Ammon's horn (tissue), 1 donor: ENCODE measurements around the gene RGPD6.
"Not testable (repeated sequence)": the region's sequence is repeated elsewhere in the genome, so short reads cannot be mapped to it uniquely, and the experiment has no call there.

Experiments used
- DNase-seq: peaks from one replicate; pipeline ENCODE4 v3.0.0-alpha.2; 2016; ENCODE audit warnings: low spot score

The RGPD6 gene

DNA sequence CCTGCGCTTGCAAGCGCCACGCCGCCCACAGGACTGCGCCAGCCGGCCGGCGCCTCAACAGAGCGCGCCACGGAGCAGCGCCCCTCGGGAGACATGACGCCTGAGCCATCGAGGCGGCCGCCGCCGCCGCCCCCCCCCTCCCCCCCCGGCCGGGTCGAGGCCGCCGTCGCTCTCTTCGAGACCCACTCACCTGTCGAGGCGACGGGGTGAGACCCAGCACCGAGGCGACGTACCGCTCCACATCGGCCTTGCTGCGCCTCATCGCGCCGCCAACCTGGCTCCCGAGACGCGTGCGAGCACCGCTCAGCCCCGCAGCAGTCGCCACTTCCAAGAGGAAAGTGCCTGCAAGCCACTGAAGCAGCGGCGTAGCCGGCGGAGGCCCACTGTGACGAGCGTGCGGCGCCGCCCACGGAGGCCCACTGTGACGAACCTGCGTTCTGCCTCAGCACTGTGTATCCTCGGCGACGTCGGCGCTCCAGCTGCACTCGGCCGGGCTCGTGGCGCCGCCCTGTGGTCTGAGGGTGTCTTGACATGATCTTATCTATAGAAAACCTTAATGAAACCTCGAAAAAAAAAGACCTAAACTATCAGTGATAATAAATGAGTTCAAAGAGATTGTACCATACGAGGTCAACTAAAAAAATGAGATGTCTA, at the start of gene RGPD6:
RGPD6 (minus strand) TSS at position 460 of the 654 bp plus-strand sequence; CDS start at position 262, 198 bp downstream.
- not testable (repeated sequence) for DNase-seq

DNA sequence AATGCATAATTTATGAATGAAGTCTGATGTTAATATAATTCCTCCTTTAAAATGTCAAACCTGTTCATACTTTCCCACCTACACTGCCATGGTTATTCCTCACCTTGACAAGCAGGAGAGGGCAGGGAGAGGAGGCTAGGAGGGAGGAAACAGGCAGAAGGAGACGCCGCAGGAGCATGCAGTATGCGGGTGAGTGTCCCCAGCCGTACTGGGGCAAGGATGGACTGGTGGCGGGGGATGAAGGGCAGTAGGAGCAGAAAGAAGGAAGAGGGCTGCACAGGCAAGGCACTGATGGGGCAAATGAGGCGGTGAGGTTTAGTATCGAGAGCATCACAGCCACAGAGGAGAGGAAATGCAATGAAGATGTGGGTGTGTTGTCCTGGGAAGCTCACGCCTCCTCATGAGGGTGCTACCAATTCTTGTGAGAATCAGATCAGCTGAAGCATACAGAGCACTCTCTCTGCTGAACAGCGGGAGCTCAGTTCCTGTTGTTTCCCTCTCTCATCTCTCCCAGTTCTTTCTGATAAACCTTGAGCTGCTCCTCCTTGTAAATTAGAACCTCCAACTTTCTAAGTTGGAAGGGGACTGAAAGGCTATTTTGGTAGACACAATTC, 42.4 kb upstream of the RGPD6 start:
- DNase-seq = not testable (repeated sequence)

DNA sequence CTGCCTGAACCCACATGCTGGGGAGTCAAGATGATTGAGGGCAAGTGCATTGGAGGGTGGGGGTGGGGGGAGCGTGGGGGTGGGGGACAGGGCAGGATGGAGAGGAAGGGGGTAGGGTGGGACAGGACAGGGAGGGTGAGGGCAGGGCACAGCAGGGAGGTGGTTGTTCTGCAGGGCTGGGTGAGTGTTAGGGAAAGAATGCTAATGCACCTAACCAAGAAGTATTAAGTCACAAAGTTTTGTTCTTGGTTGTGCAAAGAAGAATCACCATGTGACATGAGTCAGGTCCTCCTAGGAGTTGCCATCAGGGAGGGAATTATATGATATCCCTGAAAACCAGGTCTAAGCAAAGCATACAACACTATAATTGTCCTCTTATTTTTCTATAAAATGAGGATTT, 36.9 kb upstream of the RGPD6 start:
- not testable (repeated sequence) for DNase-seq

DNA sequence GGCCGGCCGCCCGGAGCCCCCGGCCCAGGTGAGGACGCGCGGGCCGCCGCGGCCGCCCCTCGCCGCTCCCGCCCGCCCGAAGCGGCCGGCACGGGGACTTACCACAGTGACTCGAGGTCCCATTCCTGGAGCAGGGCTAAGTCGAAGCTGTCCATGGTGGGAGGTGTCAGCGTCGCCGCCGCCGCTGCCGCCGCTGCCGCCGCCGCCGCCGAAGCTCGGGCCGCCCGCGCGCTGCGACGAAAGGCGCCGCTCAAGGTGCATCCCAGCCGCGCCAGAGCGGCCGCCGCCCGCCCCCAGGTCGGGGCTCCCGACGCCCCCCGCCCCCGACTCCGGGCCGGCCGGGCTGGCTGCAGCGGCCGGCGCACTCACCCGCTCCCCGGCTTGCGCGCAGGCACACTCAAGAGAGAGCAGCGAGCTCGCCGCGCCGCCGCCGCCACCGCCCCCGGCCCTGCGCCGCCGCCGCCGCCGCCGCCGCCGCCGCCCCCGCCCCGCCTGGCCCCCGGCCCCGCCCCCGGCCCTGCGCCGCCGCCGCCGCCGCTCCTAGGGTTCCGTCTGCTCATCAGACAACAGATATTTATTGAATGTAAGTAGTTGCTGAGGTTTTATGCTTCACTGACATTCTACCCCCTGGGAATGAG, 33.7 kb upstream of the RGPD6 start:
- DNase-seq = not testable (repeated sequence)

DNA sequence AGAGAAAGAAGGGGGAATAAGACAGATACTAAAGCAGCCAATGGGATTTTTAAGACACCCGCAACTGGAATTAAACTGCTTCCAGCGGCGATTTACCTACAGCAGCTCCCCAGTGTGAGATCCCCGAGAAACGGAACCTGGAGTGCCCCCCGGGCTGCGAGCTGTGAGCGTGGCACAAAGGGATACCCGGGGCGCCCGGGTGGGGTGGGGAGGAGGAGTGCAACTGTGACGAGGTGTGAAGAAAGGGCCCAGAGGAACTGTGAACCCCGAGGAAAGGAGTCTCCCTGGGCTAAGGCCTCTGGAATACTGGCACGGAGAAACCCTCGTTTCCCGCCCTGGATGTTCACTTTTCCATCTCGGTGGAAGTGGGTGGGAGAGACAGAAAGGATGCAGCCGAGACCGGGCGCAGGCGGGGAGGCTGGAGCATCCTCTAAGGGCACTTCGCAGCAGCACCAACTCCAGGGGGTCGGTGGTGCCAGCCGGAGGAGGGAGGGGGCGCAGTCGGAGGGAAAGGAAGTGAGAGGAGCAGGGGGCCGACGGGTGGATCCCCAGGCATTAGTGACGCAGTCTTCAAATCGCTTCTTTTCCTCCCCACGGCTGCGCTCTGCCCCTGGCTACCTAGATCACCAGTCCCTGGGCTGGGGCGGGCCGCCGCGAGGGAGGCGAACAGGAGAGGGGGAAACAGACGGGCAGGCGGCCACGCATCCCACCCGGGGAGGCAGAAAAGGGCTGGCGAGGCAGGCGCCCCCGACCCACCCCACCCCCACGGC, 33.0 kb upstream of the RGPD6 start:
- DNase-seq = not testable (repeated sequence)

DNA sequence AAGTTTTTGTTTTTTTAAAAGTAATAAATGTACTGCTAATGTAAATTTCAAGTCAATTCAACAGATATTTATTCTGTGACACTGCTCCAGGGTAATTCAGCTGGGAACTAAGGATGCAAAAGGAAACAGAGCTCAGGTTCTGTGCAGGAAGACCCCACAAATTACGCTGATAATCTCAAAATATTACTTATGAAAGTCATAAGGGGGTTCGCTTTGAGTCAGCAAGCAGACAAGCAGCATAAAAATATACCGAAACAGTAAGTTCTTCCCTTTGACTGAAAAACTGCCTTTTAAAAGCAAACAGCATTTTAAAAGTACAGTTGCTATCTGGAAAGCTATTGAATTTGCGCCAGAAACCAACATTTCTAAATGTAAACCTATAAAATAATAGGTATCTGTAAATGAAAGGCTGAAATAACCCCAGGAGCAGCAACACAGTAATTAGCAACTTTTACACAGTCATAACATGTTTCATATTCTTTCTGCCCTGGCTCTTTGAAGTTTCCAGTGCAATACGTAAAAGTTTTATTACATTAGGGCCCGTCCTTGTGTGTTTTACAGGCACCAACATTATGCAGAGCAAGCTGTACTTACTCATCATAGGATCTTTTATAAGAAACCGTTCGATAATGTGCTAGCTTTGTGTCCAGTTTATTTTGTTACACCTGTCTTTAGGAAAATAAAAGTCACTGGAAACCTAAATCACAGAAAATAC, 31.9 kb upstream of the RGPD6 start:
- DNase-seq = not testable (repeated sequence)

DNA sequence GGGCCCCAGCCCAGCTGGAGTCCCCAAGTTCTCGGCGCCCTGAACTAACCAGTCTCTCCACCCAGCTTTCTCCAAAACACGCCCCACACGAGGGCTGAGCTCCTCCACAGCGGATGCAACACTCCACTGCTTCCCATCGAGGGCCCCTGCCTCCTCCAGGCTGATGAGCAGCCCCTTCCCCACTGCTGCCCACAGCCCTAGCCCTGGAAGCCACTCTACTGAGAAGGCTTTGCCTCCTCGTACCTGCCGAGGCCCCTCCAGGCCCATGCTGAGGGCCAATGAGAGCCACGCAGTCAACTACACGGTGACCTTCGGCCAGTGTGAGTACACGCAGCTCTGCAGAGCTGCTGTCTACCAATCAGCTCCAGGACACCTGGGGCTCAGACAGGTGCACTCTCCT, 28.0 kb upstream of the RGPD6 start:
- DNase-seq = not testable (repeated sequence)

DNA sequence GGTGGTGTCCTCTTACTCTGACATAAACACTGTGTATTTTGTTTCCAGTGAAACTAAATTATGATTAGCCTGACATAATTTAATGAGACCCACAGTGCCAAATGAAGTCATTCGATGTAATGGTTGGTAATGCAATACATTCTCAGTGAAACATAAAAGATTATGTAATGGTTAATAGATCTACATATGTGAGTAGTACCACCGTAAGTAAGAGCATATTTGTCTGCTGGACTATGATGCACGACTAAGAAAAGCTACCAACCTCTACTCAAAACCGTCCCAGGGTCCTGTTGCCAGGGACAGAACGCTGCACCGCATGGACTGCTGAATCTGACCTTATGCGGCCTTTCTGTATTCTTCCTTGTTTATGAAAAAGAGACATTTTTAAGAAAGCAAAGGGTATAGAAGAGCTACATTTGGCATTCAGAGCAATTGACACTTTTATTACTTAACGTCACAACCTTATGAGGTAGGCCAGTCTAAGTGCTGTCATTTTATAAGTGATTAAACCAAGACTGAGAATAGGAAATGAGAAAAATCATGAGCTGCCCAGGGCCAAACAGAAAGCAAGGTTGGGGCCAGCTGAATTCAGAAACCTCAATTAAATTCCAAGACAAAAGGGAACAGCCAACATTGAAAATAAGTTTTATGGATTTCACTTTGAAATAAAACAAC, 27.0 kb upstream of the RGPD6 start:
- not testable (repeated sequence) for DNase-seq

DNA sequence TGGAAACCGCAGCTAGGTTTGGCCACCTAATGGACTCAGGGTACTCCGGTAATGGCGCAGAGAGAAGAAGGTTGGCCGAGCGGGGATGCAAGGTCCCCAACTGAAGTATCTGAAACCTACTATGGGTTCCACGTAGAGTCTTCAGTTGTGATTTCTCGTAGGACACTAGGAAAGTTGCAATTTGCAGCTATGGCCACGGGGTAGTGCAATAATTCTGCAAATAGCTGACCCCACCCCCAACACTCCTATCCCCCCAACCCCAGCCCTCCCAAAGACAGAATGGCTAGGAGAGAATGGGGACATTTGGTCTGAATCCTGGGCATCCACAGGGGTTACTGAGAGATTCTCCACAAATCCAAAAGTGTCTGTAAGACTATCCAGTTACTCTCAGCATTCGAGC, 25.1 kb upstream of the RGPD6 start:
- not testable (repeated sequence) for DNase-seq

DNA sequence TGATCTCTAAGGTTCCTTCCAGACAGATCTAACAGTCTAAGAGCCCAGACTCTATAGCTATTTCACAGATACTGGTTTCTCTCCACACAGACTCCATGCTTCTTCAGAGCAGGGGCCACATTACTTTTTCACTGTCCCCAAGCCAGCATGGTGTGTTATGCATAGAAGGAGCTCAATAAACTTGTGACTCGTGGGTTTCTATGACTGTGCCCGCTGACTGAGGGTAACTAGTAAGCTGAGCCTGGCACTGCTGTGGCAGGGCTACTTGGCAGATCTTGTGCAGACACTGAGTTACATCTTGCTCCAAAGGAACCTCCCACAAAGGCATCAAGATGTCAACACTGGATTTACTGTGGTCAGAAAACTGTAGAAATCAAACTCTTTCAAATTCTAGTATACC, 15.0 kb upstream of the RGPD6 start:
- DNase-seq = not testable (repeated sequence)

DNA sequence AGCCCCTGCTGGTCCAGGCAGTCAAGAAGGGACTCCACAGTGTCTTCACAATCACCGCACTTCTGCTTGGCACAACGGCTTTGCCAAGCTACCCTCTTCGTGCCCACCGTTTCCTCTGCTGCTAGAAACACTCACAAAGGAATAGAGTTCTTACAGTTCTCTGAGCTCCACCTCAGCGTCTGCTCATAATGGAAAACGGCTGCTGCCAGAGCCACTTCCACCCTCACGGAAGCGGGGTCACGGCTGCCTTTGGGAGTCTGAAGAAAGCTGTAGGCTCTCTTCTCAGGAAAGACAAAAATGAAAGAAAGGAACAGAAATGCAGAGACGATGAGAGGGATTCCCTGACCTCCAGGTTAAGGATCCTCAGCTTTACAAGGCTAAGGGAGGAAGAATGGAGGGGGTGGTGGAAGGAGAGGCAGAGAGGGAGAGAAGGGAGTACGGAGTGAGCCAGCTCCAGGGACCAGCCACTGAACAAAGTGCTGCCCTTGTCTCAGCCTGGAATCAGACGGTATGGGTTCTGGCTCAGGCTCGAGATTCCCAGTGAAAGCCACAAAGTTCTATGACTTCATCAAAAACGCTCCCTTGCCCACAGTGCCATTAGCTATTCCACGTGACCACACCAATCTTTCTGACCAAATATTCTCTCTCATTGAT, 12.8 kb upstream of the RGPD6 start:
- not testable (repeated sequence) for DNase-seq

DNA sequence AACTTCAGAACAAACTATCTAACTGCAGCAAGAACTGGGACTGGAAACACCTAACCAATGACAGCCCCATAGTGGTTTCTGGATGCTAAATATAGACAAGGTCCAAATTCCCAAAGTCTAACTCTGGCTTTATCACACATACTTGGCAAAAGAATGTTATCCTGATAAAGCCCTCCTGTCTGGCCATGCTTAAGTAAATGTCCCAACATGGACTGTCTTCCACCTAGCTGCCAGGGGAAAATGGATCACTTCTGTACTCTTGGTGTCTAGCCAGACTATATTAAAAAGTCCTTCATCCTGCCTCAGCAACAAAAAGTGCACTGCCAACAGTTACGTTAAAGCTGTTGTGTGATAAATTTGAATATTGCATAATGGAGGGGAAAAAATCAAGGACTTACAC, 11.5 kb upstream of the RGPD6 start:
- not testable (repeated sequence) for DNase-seq

DNA sequence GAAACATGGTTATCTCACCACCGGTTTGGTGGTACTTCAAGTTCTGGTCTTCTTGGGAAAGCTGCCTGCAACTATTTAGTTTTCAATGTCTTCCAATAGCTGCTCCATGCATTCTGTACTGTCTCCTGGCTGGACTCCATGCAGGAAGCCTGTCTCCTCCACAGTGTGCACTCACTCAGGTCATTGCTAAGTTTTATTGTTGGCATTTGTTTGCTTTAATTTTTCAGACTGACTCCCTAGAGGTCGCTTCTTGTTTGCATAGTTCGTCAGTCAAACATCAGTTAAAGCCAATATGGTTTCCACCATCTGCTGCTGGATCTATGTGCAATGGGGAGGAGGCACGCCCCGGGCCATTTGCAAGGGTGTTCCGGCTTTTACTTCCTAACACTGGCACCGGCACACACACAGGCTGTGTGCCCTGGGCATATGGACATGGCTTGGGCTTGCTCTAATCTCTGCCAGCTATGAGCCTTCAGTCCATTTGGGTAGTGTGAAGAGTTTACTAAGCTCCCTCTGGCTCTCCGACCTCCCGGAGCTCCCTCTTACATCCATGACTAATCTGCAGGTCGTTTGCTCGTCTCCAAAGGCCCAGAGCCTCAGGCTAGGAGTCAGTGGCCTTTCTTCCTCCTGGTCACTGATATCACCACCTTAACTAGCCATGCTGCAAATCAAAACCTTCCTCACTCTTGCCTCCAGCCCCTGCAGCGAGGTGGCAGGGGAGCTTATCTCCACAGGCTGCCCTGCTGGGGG, 2.4 kb upstream of the RGPD6 start:
- not testable (repeated sequence) for DNase-seq

DNA sequence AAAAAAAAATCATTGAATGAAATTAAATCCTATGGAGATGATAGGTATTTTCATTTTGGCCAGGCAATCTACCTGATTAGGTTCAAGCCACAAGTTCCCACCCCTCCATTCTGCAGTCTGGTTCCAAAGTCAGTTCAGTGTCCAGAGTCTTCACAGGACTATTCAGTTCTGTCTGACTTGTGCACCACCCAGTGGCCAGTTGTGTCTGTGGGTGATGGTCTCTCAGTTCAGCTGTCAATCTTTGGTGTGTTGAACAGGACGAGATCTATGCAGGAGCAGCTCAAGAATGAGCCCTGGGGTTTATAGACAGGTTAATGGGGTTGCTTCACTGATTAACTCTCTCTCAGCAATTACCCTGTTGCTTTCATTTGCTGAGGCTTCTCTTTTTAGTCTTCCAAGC, 1.4 kb upstream of the RGPD6 start:
- DNase-seq = not testable (repeated sequence)

DNA sequence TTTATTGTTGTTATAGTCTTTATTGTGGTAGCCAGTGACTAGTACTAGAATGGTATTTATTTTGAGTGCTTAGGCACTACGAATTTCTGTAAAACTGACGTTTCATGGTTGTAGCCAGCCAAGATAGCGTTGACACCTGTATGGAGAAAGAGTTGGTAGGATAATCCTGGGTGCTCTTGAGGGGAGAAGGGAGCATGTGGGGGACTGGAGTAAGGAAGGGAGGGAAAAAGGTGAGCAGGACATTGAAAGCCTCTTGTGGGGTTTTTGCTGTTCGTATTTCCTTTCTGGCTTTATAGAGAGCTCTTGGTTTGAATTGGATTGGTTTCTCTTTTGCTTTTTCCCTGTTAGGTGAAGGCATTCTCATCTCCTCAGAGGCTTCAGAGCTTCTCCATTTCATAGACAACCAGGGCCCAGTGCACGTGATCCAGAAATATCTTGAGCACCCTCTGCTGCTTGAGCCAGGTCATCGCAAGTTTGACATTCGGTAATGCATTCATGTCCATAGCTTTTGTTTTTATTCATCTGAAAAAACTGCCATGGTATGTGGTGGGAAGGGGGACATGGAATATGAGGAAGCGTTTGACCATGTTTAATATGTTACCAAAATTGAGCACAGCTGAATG, 77.2 kb downstream of the RGPD6 start:
- DNase-seq = not testable (repeated sequence)

DNA sequence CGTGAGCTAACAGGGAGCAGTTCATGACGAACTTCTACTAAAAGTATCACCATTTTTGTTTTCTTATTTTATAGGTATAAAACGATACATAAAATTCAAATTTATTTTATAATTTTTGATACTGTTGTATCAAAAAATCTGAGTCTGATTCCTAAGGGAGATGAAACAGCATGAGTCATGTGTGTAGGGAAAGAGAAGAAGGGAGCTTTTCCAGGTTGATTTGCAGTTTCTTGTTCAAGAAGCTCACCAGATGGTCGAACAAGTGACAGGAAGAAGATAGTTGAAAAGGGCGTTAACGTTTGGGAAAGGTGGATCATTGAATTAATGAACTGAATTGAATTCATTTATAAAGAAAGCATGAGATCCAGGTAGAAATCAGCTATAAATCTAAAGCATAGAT, 81.0 kb downstream of the RGPD6 start:
- DNase-seq = not testable (repeated sequence)

DNA sequence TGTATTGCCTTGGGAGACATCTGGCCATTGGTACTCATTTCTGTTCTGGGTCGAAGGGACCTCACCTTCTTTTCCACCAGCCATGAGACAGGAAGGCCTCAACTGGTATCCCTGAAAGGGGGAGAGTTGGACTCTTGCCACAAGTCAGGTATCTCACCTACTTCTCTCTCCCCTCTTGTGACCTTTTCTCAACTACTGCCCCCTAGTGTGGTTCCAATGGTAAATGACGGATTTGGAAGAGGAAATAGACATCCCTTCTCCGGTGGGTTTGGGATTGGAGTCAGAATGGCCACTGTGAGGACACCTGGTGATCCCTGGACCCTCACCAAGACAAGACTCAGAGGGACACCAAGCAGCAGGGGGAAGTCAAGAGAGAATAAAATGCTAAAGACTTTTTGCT, 82.5 kb downstream of the RGPD6 start:
- DNase-seq = not testable (repeated sequence)

DNA sequence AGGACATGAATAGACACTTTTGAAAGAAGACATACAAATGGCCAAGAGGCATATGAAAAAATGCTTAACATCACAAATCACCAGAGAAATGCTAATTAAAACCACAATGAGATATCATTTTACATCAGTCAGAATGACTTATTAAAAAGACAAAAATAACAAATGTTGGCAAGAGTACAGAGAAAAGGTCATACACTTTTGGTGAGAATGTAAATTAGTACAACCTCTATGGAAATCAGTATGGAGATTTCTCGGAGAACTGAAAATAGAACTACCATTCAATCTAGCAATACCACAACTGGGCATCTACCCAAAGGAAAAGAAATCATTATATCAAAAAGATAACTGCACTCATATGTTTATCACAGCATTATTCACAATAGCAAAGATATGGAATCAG, 88.0 kb downstream of the RGPD6 start:
- DNase-seq = not testable (repeated sequence)

DNA sequence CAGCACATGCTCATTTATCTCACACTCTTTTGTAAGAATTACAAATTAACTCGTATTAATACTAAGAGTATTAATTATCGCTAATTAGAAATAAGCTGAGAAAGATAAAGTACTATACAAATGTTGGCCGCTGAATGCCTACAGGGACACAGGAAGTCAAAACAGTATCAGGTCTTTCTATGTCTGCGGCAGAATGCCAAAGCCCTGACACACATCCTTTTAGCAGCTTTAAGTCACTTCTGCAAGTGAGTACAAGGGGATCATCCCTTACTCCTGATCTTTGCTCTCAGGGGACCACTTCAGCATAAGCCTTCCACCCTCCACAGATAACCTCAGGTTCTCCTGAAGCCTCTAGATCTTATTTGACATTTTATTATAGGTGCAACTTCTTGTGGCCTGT, 94.3 kb downstream of the RGPD6 start:
- DNase-seq = not testable (repeated sequence)
